ENCODE results near the gene DHPS.
A peak's percentile ranks its signal among the peaks of the same experiment; 100 is the strongest.

Gene DHPS

GRCh38 chr19:12681074-12681987 lies at the start of gene DHPS:
DHPS (minus strand) TSS chr19:12681880; CDS start chr19:12681766, 114 bp downstream.
- no peak for TF ChIP-seq GATA2 (IDR thresholded peaks at IDR 0.05; ENCODE audit: low read depth, low read length)

GRCh38 chr19:12731337-12731736 lies 49.7 kb upstream of the DHPS start:
- no peak for TF ChIP-seq GATA2 (IDR thresholded peaks at IDR 0.05; ENCODE audit: low read depth, low read length)
- no peak for TF ChIP-seq GATA3 (IDR thresholded peaks at IDR 0.05; ENCODE audit: low read depth, low read length)

GRCh38 chr19:12730064-12730463 lies 48.4 kb upstream of the DHPS start:
- TF ChIP-seq GATA2 (IDR thresholded peaks at IDR 0.05; ENCODE audit: low read depth, low read length) (no peak), GATA3 (IDR thresholded peaks at IDR 0.05; ENCODE audit: low read depth, low read length) (no peak)

- TF ChIP-seq GATA2 (IDR thresholded peaks at IDR 0.05; ENCODE audit: low read depth, low read length): no peak
- no peak for TF ChIP-seq GATA3 (IDR thresholded peaks at IDR 0.05; ENCODE audit: low read depth, low read length)
These were observed 46.2 kb upstream of the DHPS start for GRCh38 chr19:12727745-12728433.

GRCh38 chr19:12726988-12727316 lies 45.3 kb upstream of the DHPS start:
- no peak for TF ChIP-seq GATA2 (IDR thresholded peaks at IDR 0.05; ENCODE audit: low read depth, low read length)
- TF ChIP-seq GATA3 (IDR thresholded peaks at IDR 0.05; ENCODE audit: low read depth, low read length): no peak

- TF ChIP-seq GATA2 (IDR thresholded peaks at IDR 0.05; ENCODE audit: low read depth, low read length) (peak; percentile 89), GATA3 (IDR thresholded peaks at IDR 0.05; ENCODE audit: low read depth, low read length) (no peak; the same call in 1 of the 2 replicates)
These were observed 42.2 kb upstream of the DHPS start, which contains the start of gene TNPO2 for GRCh38 chr19:12723641-12724426. TNPO2 (minus strand) TSS chr19:12723932; CDS start chr19:12720977, 2,955 bp downstream.

- TF ChIP-seq GATA2 (IDR thresholded peaks at IDR 0.05; ENCODE audit: low read depth, low read length): no peak
- TF ChIP-seq GATA3 (IDR thresholded peaks at IDR 0.05; ENCODE audit: low read depth, low read length): no peak
These were observed 41.6 kb upstream of the DHPS start for GRCh38 chr19:12723381-12723640.

GRCh38 chr19:12722566-12723380 lies 41.1 kb upstream of the DHPS start:
- TF ChIP-seq GATA3 (IDR thresholded peaks at IDR 0.05; ENCODE audit: low read depth, low read length) (no peak), GATA2 (IDR thresholded peaks at IDR 0.05; ENCODE audit: low read depth, low read length) (no peak)

- no peak for TF ChIP-seq GATA2 (IDR thresholded peaks at IDR 0.05; ENCODE audit: low read depth, low read length)
- no peak for TF ChIP-seq GATA3 (IDR thresholded peaks at IDR 0.05; ENCODE audit: low read depth, low read length)
These were observed 40.2 kb upstream of the DHPS start for GRCh38 chr19:12721656-12722565.

- TF ChIP-seq GATA3 (IDR thresholded peaks at IDR 0.05; ENCODE audit: low read depth, low read length): no peak
These were observed 39.4 kb upstream of the DHPS start for GRCh38 chr19:12720851-12721655.

GRCh38 chr19:12720296-12720695 lies 38.6 kb upstream of the DHPS start:
- no peak for TF ChIP-seq GATA2 (IDR thresholded peaks at IDR 0.05; ENCODE audit: low read depth, low read length)
- TF ChIP-seq GATA3 (IDR thresholded peaks at IDR 0.05; ENCODE audit: low read depth, low read length): no peak

GRCh38 chr19:12715929-12716328 lies 34.2 kb upstream of the DHPS start:
- TF ChIP-seq GATA3 (IDR thresholded peaks at IDR 0.05; ENCODE audit: low read depth, low read length) (no peak), GATA2 (IDR thresholded peaks at IDR 0.05; ENCODE audit: low read depth, low read length) (no peak)

All from SH-SY5Y (cell line).